DMS53 treated with DMSO at 0.1 percent for 48 hours (cell line): ENCODE measurements around the gene RPH3AL.
"Not testable (repeated sequence)": the region's sequence is repeated elsewhere in the genome, so short reads cannot be mapped to it uniquely, and the experiment has no call there.

Experiments used
- DNase-seq: peaks from one replicate; lab custom pipeline; 2025; ENCODE audit not compliant: unreplicated experiment; lab: John Stamatoyannopoulos, UW

RPH3AL gene

GRCh38 chr17:245611-246010 lies 107.0 kb downstream of the RPH3AL start:
- DNase-seq = no peak

GRCh38 chr17:245020-245419 lies 107.6 kb downstream of the RPH3AL start:
- DNase-seq = no peak

GRCh38 chr17:243924-244323 lies 108.7 kb downstream of the RPH3AL start:
- not testable (repeated sequence) for DNase-seq

- DNase-seq = no peak
Observed at GRCh38 chr17:238964-239259, 113.7 kb downstream of the RPH3AL start.

GRCh38 chr17:238071-238963 lies 114.3 kb downstream of the RPH3AL start:
- no peak for DNase-seq

GRCh38 chr17:237406-237955 lies 115.1 kb downstream of the RPH3AL start:
- no peak for DNase-seq

GRCh38 chr17:236641-237405 lies 115.8 kb downstream of the RPH3AL start:
- no peak for DNase-seq

- DNase-seq = no peak
Observed at GRCh38 chr17:235831-236640, 116.6 kb downstream of the RPH3AL start.

- DNase-seq = not testable (repeated sequence)
Observed at GRCh38 chr17:234994-235830, 117.4 kb downstream of the RPH3AL start.

- DNase-seq = not testable (repeated sequence)
Observed at GRCh38 chr17:234163-234993, 118.2 kb downstream of the RPH3AL start.

GRCh38 chr17:233473-233941 lies 119.1 kb downstream of the RPH3AL start:
- no peak for DNase-seq

- DNase-seq = no peak
Observed at GRCh38 chr17:231966-232807, 120.4 kb downstream of the RPH3AL start.

- DNase-seq = no peak
Observed at GRCh38 chr17:231191-231965, 121.2 kb downstream of the RPH3AL start.

- no peak for DNase-seq
Observed at GRCh38 chr17:230395-230770, 122.2 kb downstream of the RPH3AL start.

GRCh38 chr17:229709-230394 lies 122.8 kb downstream of the RPH3AL start:
- no peak for DNase-seq

- DNase-seq = no peak
Observed at GRCh38 chr17:228951-229708, 123.5 kb downstream of the RPH3AL start.
